ENCODE results near the gene LIN37.

The LIN37 gene

DNA sequence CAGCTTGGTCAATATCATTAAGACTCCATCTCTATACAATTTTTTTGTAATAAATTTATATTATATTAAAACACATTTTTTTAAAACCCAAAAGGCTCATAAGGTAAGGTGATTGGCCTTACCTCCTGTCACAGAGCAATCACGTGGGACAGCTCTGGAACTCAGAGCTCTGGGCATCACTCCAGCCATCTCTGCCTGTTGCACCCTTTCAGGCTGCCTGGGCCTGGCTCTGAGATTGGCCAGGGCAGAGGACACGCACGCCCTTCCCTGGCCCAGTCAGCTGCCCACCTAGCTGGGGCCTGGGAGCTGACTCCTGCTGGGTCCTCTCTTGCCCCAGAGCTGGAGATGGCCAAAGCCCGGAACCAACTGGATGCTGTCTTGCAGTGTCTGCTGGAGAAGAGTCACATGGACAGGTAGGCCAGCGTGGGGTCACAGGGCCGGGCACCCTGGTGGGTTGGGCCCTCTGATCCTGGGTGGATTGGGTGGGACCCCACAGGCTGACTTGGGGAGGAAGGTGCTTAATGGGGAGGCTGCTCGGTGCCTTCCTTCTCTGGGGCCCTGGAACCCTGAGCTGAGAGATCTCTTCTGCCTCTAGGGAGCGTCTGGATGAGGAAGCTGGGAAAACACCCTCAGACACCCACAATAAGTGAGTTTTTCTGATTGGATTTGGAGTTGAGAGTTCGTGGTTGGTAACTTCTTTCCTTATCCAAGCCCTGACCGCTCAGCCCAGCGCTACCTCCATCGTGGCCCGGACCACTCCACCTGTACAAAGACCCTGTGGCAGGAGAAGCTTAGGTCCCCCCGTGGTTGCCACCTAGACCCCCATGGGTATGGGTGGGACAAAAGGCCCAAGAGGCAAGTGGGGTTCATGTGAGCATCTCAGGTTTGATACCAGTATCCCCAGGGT, 3.7 kb downstream of the LIN37 start:
- DNase-seq: no peak

GRCh38 chr19:35752746-35753350, 4.5 kb downstream of the LIN37 start:
- no peak for DNase-seq

DNA sequence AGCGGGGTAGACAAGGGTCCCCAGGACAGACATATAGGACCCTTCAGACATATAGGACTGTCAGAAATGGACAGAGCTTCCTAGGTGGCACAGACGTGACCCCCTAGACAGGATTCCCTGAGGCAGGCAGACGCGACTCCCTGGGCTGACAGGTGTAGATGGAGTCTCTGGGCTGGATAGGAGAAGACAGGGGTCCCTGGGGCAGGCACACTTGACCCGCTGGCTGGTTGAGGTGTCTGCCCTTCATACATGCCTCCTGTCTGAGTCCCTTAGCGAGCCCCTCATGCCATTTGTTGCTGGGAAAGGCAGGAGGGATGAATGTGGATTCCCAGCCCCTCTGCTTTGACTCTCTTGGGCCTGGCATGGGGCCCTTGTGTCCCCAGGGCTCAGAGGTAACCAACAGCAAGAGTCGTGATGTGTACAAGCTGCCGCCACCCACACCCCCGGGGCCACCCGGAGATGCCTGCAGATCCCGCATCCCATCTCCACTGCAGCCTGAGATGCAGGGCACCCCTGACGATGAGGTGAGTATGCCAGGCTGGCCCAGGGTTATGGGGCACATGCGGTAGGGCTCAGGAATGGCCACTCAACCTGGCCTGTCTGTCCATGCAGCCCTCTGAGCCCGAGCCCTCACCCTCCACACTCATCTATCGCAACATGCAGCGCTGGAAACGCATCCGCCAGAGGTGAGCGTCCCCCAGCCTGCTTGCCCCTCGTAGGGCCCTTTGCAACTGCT, 5.4 kb downstream of the LIN37 start:
- no peak for DNase-seq

- no peak for DNase-seq
These were observed 6.2 kb downstream of the LIN37 start for GRCh38 chr19:35754370-35755130.

DNA sequence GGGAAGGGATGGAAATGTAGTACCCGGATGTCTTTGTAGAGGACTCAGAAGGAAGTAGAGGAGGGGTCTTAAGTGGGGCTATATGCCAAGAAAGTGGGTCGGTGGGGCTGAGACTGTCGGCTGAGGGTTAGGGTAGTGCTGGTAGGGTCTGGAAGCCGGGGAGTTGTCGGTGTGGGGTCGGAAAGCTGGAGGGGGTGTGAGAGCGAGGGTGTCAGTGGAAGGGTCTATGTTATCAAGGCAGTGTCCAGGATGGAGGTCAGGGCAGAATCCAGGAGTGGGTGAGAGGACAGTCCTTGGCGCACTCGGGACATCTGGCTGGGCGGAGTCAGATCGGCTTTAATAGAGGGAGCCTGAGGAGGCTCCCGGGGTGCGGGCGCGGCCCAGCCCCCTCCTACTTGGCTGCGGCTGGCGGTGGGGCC, 6.8 kb downstream of the LIN37 start:
- no peak for DNase-seq

GRCh38 chr19:35755550-35756376, 7.4 kb downstream of the LIN37 start:
- no peak for DNase-seq

- peak in 24 of 58 donors; percentile 13 to 52 (median 26) for DNase-seq
These were observed 8.2 kb downstream of the LIN37 start, which contains the start of gene HSPB6 for GRCh38 chr19:35756377-35757230. TSS of gene HSPB6 (minus strand) at chr19:35757029. CDS start at chr19:35757008, 21 bp downstream.

GRCh38 chr19:35757231-35757748, 8.9 kb downstream of the LIN37 start:
- peak in 32 of 58 donors; percentile 52 to 85 (median 72) for DNase-seq

DNA sequence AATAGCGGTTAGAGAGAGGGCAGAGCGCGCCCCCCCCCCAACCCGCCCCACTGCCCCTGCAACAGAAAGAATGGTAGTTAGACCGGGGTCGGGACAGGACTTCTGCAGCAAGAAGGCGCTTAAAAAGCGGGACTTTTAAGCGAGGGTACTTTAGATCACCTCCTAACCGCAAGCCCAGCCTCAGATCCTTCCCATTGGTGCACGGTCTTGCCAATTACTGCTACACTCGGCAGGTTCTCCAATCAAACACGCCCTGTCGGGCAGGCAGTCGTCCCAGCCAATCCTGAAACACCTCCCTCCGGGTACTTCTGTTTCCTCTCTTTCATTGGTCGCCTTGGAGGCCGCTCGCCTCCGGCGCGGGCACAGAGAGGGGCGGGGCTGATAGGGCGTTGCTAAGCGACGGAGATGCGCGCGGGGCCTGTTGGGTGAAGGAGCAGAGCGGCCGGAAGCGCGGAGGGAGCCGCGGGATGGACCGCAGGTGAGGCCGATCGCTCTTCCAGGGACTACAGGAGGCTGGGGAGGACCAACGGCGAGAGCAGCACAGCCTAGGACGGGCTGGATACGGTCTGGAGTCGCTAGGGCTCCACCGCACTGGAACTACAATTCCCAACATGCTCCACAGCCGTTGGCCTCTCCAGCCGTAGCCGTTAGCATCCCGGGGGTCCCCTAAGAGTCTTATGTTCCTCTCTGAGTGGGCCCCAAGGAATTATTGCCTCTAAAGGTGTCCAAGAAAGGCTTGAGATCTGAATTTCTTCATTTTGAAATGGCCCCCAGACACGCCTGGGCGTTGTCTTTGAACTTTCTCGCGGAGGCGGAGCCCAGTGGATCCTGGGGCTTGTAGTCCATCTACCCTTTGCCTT, 9.6 kb downstream of the LIN37 start, which contains the start of gene PROSER3:
TSS of gene PROSER3 (plus strand) at position 428 of the 860 bp plus-strand sequence. CDS start at position 468, 40 bp downstream.
- peak; percentile 71 to 99 (median 98) for DNase-seq

- DNase-seq: no peak
These were observed 11.3 kb downstream of the LIN37 start for GRCh38 chr19:35759697-35760096.

GRCh38 chr19:35760711-35761349, 12.5 kb downstream of the LIN37 start:
- DNase-seq: no peak

- no peak for DNase-seq
These were observed 16.3 kb downstream of the LIN37 start for GRCh38 chr19:35764432-35765315.

GRCh38 chr19:35766571-35767104, 18.3 kb downstream of the LIN37 start:
- no peak for DNase-seq

- DNase-seq: no peak
These were observed 19.1 kb downstream of the LIN37 start for GRCh38 chr19:35767288-35768081.

DNA sequence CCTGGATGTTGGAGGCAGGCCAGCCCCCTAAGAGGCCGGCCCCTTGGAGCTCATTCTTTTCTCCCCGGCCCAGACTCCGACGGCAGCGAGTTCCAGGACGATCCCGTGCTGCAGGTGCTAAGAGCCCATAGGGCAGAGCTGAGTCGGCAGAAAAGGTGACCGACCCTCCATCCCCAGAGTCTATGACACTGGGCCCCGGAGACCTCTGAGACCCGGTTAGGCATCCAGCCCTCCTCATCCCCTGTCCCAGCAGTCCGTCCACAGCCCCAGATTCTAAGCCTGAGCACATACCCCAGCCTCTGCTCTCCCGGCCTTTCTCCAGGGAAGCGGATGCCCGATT, 19.7 kb downstream of the LIN37 start:
- no peak for DNase-seq
